ENCODE data around the gene PARN.
"Not testable (repeated sequence)": the region's sequence is repeated elsewhere in the genome, so short reads cannot be mapped to it uniquely, and the experiment has no call there.

PARN gene

DNA sequence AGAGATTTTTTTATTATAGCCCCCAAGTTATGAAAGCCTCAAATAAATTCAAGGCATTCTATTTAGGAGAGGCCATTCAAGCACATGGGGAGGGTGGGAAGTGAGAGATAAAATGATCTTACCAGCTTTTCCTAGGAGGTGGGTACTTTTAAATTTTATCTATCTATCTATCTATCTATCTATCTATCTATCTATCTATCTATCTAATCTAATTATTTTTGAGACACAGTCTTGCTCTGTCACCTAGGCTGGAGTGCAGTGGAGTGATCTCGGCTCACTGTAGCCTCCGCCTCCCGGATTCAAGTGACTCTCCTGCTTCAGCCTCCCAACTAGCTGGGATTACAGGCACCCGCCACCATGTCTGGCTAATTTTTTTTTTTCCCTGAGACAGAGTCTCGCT is 182.3 kb downstream of the PARN start:
- ChIA-PET CTCF (interaction anchor here (1.3 kb wide), 1 partner anchor 10 kb away, joined by 4 read pairs; no protein-coding TSS in a partner anchor), POLR2A (no interaction called here)
- no peak overlapping the region for H3K4me3 ChIP-seq (ENCODE audit: low read depth, low read length)

GRCh38 chr16:14446796-14447195 is 183.3 kb downstream of the PARN start:
- no peak for DNase-seq (ENCODE audit: low read depth, low spot score)
- POLR2A ChIA-PET, result no interaction called here
- no peak for TF ChIP-seq CTCF (IDR thresholded peaks at IDR 0.05; ENCODE audit: insufficient read depth, low read length, missing control alignments)
- CTCF ChIA-PET, result interaction anchor here (0.6 to 1.3 kb wide), 2 partner anchors 9 to 74 kb away, joined by 3 to 4 read pairs; no protein-coding TSS in a partner anchor
- no peak overlapping the region for H3K4me3 ChIP-seq (ENCODE audit: low read depth, low read length)

More for the DNA sequence above, 182.3 kb downstream of the PARN start:
- no peak for TF ChIP-seq CTCF (IDR thresholded peaks at IDR 0.05; ENCODE audit: insufficient read depth, low read length, missing control alignments)
- no peak for DNase-seq (ENCODE audit: low read depth, low spot score)

DNA sequence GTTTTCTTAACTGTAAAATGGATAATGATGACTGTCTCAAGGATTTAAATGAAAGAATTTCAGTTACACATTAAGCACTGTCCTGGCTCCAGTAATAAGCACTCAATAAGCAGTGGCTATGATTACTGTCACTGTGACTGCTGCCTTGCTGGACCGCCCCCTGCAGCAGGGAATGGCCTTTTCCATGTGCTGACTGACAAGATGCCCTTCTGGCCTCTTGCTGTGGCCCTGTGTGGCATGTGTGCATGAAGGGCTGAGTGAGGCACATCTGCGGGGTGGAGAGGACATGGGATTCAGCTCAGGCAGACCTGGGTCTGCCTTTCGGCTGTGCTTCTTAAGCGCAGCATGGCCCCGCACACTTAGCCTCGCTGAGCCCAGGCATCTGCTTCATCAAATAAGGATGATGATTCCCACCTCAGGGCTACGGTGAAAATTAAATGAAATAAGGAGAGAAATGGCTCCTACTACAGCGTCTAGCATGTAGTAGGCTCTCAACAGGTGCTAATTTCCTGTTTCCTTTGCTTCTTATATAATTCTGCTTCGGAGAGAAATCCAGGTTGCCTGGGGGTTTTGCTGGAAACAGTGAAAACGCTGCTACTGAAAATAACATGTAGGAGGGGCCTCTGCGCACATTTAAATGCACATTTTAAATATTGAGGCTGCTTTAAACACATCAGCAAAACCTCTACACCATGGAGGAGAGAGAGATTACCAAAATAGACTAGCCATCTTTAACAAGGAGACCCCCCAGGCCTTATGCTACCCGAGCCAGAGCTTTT is 183.9 kb downstream of the PARN start:
- CTCF ChIA-PET, result interaction anchor here (0.6 to 1.3 kb wide), 2 partner anchors 8 to 73 kb away, joined by 3 to 4 read pairs; no protein-coding TSS in a partner anchor
- H3K4me3 ChIP-seq (ENCODE audit: low read depth, low read length), result no peak overlapping the region
- TF ChIP-seq CTCF (IDR thresholded peaks at IDR 0.05; ENCODE audit: insufficient read depth, low read length, missing control alignments), result no peak
- no peak for DNase-seq (ENCODE audit: low read depth, low spot score)
- POLR2A ChIA-PET, result no interaction called here

GRCh38 chr16:14444979-14445810 is 184.9 kb downstream of the PARN start:
- TF ChIP-seq CTCF (IDR thresholded peaks at IDR 0.05; ENCODE audit: insufficient read depth, low read length, missing control alignments), result no peak
- ChIA-PET POLR2A (no interaction called here), CTCF (interaction anchor here (0.6 to 1.2 kb wide), 4 partner anchors 9 to 140 kb away, joined by 3 read pairs; no protein-coding TSS in a partner anchor)
- DNase-seq (ENCODE audit: low read depth, low spot score), result no peak
- no peak overlapping the region for H3K4me3 ChIP-seq (ENCODE audit: low read depth, low read length)

- DNase-seq (ENCODE audit: low read depth, low spot score); CTCF ChIA-PET: not testable (repeated sequence)
Measured at GRCh38 chr16:14441533-14441932, 188.5 kb downstream of the PARN start.

GRCh38 chr16:14438256-14438655 is 191.8 kb downstream of the PARN start:
- POLR2A ChIA-PET, result no interaction called here
- no peak for DNase-seq (ENCODE audit: low read depth, low spot score)
- no peak for TF ChIP-seq CTCF (IDR thresholded peaks at IDR 0.05; ENCODE audit: insufficient read depth, low read length, missing control alignments)
- CTCF ChIA-PET, result interaction anchor here (1.5 kb wide), 1 partner anchor 9 kb away, joined by 4 read pairs; no protein-coding TSS in a partner anchor
- no peak overlapping the region for H3K4me3 ChIP-seq (ENCODE audit: low read depth, low read length)

More at GRCh38 chr16:14441533-14441932, 188.5 kb downstream of the PARN start:
- POLR2A ChIA-PET; H3K4me3 ChIP-seq (ENCODE audit: low read depth, low read length): not testable (repeated sequence)
